ENCODE results near the gene FAM228A.

FAM228A gene

GRCh38 chr2:24153478-24153877 lies 21.4 kb upstream of the FAM228A start:
- POLR2A ChIA-PET = no interaction called here
- no peak for DNase-seq (ENCODE audit: extremely low spot score)
- CTCF ChIA-PET = no interaction called here
- no peak for TF ChIP-seq ZNF384 (IDR thresholded peaks at IDR 0.05)
- TF ChIP-seq, protein P1, sequence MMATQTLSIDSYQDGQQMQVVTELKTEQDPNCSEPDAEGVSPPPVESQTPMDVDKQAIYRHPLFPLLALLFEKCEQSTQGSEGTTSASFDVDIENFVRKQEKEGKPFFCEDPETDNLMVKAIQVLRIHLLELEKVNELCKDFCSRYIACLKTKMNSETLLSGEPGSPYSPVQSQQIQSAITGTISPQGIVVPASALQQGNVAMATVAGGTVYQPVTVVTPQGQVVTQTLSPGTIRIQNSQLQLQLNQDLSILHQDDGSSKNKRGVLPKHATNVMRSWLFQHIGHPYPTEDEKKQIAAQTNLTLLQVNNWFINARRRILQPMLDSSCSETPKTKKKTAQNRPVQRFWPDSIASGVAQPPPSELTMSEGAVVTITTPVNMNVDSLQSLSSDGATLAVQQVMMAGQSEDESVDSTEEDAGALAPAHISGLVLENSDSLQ (IDR thresholded peaks at IDR 0.05) = no peak
- TF ChIP-seq ARNT (IDR thresholded peaks at IDR 0.05) = no peak
- TF ChIP-seq LEF1 (IDR thresholded peaks at IDR 0.05; ENCODE audit: borderline replicate concordance) = no peak
- no peak for TF ChIP-seq BHLHE40 (IDR thresholded peaks at IDR 0.05; ENCODE audit: borderline replicate concordance)
- TF ChIP-seq SP1 (IDR thresholded peaks at IDR 0.05) = no peak
- TF ChIP-seq ELF4 (IDR thresholded peaks at IDR 0.05) = no peak
- TF ChIP-seq SUZ12 (IDR thresholded peaks at IDR 0.05) = no peak

DNA sequence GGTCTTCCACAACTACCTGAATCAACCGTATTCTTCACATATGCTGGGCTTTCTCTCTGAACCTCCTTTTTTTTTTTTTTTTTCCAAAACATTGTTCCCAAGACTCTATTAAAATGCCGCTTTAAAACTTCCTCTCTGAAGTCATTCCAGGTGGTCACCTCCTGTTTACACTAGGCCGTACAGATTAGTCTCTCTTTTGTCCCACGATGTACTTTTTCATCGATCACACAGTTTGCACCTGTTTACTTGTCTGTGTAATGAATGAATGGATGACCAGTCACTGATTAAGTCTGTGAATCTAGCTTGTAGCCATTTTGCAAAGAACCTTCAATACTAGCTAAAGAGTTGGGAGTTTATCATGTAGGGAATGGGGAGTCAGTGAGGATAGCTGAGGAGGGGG lies 16.7 kb upstream of the FAM228A start:
- ChIA-PET POLR2A (no interaction called here), CTCF (no interaction called here)
- DNase-seq (ENCODE audit: extremely low spot score) = no peak
- TF ChIP-seq NFRKB (IDR thresholded peaks at IDR 0.05) = no peak

DNA sequence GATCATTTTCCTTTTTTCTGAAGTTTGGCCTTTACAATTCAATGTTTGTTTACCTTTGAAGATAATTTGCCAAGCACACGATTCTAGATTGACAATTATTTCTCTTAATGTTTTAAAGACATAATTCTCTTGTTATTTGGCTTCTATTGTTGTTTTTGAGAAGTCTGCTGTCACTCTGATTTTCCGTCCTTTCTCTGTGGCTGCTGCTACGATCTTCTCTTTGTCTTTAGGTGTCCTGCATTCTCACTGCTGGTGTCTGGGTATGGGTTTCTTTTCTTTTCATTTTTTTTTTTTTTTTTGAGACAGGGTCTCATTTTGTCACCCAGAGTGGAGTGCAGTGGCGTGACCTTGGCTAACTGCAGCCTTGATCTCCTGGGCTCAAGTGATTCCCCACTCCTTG lies 15.1 kb upstream of the FAM228A start:
- POLR2A ChIA-PET = no interaction called here
- CTCF ChIA-PET = no interaction called here
- DNase-seq (ENCODE audit: extremely low spot score) = no peak
- TF ChIP-seq, protein P1 (IDR thresholded peaks at IDR 0.05) = no peak
- no peak for TF ChIP-seq CTBP1 (IDR thresholded peaks at IDR 0.05; ENCODE audit: borderline replicate concordance)
- TF ChIP-seq FOXA1 (IDR thresholded peaks at IDR 0.05) = no peak
- no peak for TF ChIP-seq ZNF384 (IDR thresholded peaks at IDR 0.05)
- TF ChIP-seq HDGF (IDR thresholded peaks at IDR 0.05; ENCODE audit: borderline replicate concordance) = no peak
- TF ChIP-seq ELF4 (IDR thresholded peaks at IDR 0.05) = no peak
- no peak for TF ChIP-seq LEF1 (IDR thresholded peaks at IDR 0.05; ENCODE audit: borderline replicate concordance)
- TF ChIP-seq FOXK2 (IDR thresholded peaks at IDR 0.05) = no peak
- no peak for TF ChIP-seq SUZ12 (IDR thresholded peaks at IDR 0.05)
- no peak for TF ChIP-seq ARNT (IDR thresholded peaks at IDR 0.05)
- no peak for TF ChIP-seq FOXM1 (IDR thresholded peaks at IDR 0.05; ENCODE audit: borderline replicate concordance)
- TF ChIP-seq BHLHE40 (IDR thresholded peaks at IDR 0.05; ENCODE audit: borderline replicate concordance) = no peak
- TF ChIP-seq TARDBP (IDR thresholded peaks at IDR 0.05) = no peak
- TF ChIP-seq SP1 (IDR thresholded peaks at IDR 0.05) = no peak
- no peak for TF ChIP-seq NFRKB (IDR thresholded peaks at IDR 0.05)
- no peak for TF ChIP-seq L3MBTL2 (conservative IDR thresholded peaks at IDR 0.05)

DNA sequence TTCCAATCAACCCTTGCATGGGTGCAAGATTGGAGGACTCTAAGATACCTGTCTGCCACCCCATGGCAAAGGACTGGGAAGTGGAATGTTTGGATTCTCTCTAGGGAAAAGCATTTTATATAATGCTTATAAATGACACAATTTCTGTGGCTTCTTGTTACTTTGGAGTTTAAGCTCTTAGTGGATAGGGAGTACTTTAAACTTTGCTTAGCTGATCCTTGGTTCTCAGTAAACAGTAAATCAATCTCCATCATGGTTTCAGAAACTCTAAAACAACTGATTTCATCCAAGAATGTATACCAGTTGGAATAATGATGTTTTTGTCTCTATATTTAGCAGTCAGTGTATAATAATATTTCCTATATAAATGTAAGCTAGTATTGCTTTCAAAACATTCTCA lies 14.1 kb upstream of the FAM228A start:
- TF ChIP-seq SUZ12 (IDR thresholded peaks at IDR 0.05) (no peak), FOXK2 (IDR thresholded peaks at IDR 0.05) (no peak), L3MBTL2 (conservative IDR thresholded peaks at IDR 0.05) (no peak), FOXA1 (IDR thresholded peaks at IDR 0.05) (no peak), NFRKB (IDR thresholded peaks at IDR 0.05) (no peak), ARNT (IDR thresholded peaks at IDR 0.05) (no peak), SP1 (IDR thresholded peaks at IDR 0.05) (no peak), TARDBP (IDR thresholded peaks at IDR 0.05) (no peak), FOXM1 (IDR thresholded peaks at IDR 0.05; ENCODE audit: borderline replicate concordance) (no peak), ELF4 (IDR thresholded peaks at IDR 0.05) (no peak), ZNF384 (IDR thresholded peaks at IDR 0.05) (no peak), HDGF (IDR thresholded peaks at IDR 0.05; ENCODE audit: borderline replicate concordance) (no peak), CTBP1 (IDR thresholded peaks at IDR 0.05; ENCODE audit: borderline replicate concordance) (no peak)
- TF ChIP-seq, protein P1 (IDR thresholded peaks at IDR 0.05) = no peak
- ChIA-PET POLR2A (no interaction called here), CTCF (no interaction called here)
- no peak for DNase-seq (ENCODE audit: extremely low spot score)

DNA sequence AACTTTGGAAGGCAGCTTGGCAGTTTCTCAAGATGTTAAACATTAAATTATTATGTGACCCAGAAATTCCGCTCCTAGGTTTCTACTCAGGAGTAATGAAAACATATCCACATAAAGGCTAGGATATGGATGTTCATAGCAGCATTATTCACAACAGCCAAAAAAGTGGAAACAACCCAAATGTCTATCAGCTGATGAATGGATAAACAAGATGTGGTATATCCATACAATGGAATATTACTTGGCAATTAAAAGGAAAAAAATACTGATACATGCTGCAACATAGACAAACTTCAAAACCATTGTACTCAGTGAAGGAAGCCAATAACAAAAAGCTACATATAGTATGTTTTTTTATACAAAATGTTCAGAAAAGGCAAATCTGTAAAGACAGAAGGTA lies 12.4 kb upstream of the FAM228A start:
- DNase-seq (ENCODE audit: extremely low spot score) = no peak
- ChIA-PET POLR2A (no interaction called here), CTCF (no interaction called here)
- TF ChIP-seq ZNF384 (IDR thresholded peaks at IDR 0.05) = no peak
- no peak for TF ChIP-seq BHLHE40 (IDR thresholded peaks at IDR 0.05; ENCODE audit: borderline replicate concordance)
- no peak for TF ChIP-seq ELF4 (IDR thresholded peaks at IDR 0.05)
- TF ChIP-seq ARNT (IDR thresholded peaks at IDR 0.05) = no peak
- TF ChIP-seq, protein P1 (IDR thresholded peaks at IDR 0.05) = no peak
- no peak for TF ChIP-seq CTBP1 (IDR thresholded peaks at IDR 0.05; ENCODE audit: borderline replicate concordance)
- TF ChIP-seq SUZ12 (IDR thresholded peaks at IDR 0.05) = no peak
- no peak for TF ChIP-seq FOXM1 (IDR thresholded peaks at IDR 0.05; ENCODE audit: borderline replicate concordance)
- TF ChIP-seq NFRKB (IDR thresholded peaks at IDR 0.05) = no peak
- no peak for TF ChIP-seq FOXK2 (IDR thresholded peaks at IDR 0.05)
- TF ChIP-seq L3MBTL2 (conservative IDR thresholded peaks at IDR 0.05) = no peak
- TF ChIP-seq HDGF (IDR thresholded peaks at IDR 0.05; ENCODE audit: borderline replicate concordance) = no peak
- TF ChIP-seq SP1 (IDR thresholded peaks at IDR 0.05) = no peak
- no peak for TF ChIP-seq LEF1 (IDR thresholded peaks at IDR 0.05; ENCODE audit: borderline replicate concordance)
- TF ChIP-seq TARDBP (IDR thresholded peaks at IDR 0.05) = no peak
- TF ChIP-seq FOXA1 (IDR thresholded peaks at IDR 0.05) = no peak

DNA sequence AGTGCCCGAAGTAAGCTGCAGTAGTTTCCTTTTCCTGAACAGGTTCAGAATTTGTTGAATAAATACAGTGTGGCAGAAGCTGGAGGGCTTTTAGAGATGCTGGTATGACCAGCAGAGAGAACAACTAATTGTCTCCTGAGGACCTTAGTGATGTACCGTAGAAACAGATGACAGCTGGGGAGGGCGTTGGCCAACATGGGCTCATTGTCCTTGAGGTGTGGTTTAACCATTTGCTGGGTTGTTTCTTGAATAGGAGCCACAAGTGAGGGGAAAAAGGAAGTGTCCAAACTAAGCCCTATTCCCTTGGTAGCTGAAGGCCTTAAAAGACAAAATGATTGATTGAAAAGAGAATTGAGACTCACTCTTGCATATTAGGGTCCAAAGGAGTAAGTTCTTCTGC lies 11.7 kb upstream of the FAM228A start:
- DNase-seq (ENCODE audit: extremely low spot score) = no peak
- POLR2A ChIA-PET = no interaction called here
- CTCF ChIA-PET = no interaction called here
- TF ChIP-seq FOXK2 (IDR thresholded peaks at IDR 0.05) = no peak
